Endothelial cell of umbilical vein (primary cell): Measurements from ENCODE around the gene SLC66A2. TPM values are rescaled to one million over a fixed set of nuclear protein-coding genes. Genes with fewer than 3 reads are reported as not detected.

Source experiments
- BruUV-seq: library from RNA; stranded (reverse); fragments of 400-500 nt; replicated peaks from 2 replicates; lab custom pipeline; 2021; lab: Mats Ljungman, UMichigan
- CTCF ChIA-PET: fragments of 300-600, 350-600 bp; sonication (Branson Sonifier 250); formaldehyde crosslinking; loops from one replicate; lab custom pipeline; 2021; ENCODE audit warnings: antibody characterized with exemption, inconsistent platforms; lab: Charles Lee
- POLR2A ChIA-PET: fragments of 300-600, 350-600 bp; sonication (Branson Sonifier 250); formaldehyde crosslinking; loops from one replicate; lab custom pipeline; 2021; ENCODE audit warnings: antibody characterized with exemption, inconsistent platforms; lab: Charles Lee
- DNase-seq: peaks from one replicate; pipeline ENCODE4 v3.0.0-alpha.2; 2011; ENCODE audit warnings: low read depth, low spot score
- FAIRE-seq: peaks from 2 replicates; lab custom pipeline; 2011; peaks lifted over from hg19 to GRCh38; lab: Jason Lieb, UNC
- H2AFZ ChIP-seq: 2 replicates; pipeline ENCODE4 v1.6.0; 2012; ENCODE audit warnings: low read depth, low read length, control low read depth, inconsistent platforms
- H3K27ac ChIP-seq: 2 replicates; pipeline ENCODE4 v1.5.1; 2011; ENCODE audit warnings: low read depth, mild to moderate bottlenecking, control low read depth, low read length, moderate library complexity; ENCODE audit not compliant: insufficient read depth
- H3K27me3 ChIP-seq, 2 experiments: 2 replicates each; pipeline versions ENCODE4 v1.6.0 to v1.6.1; 2011; ENCODE audit warnings: low read length in 2 of 2, mixed read lengths in 1 of 2; ENCODE audit not compliant: control insufficient read depth in 2 of 2, insufficient read depth in 2 of 2
- H3K36me3 ChIP-seq, 2 experiments: 2 replicates in 1 of 2; 3 replicates in 1 of 2; pipeline ENCODE4 v1.5.1; 2011; ENCODE audit warnings: low read length in 2 of 2, mild to moderate bottlenecking in 1 of 2, moderate library complexity in 1 of 2; ENCODE audit not compliant: control insufficient read depth in 2 of 2, insufficient read depth in 2 of 2; ENCODE audit errors: extremely low read depth in 1 of 2
- H3K4me1 ChIP-seq: 3 replicates; pipeline ENCODE4 v1.5.1; 2011; ENCODE audit warnings: mild to moderate bottlenecking, low read length; ENCODE audit not compliant: control insufficient read depth, insufficient read depth; ENCODE audit errors: extremely low read depth
- H3K4me2 ChIP-seq: 2 replicates; pipeline ENCODE4 v1.6.1; 2011; ENCODE audit warnings: low read length, control low read depth, mixed read lengths; ENCODE audit not compliant: insufficient read depth
- H3K4me3 ChIP-seq, 3 experiments: fragments of 200-600 bp in 1 of 3; sonication (generic), shearing (Covaris generic) in 1 of 3; replicated peaks in 1 of 3; 2 replicates each; pipeline ENCODE4 v1.5.1; 2011 to 2016; ENCODE audit warnings: control low read depth in 3 of 3, low read length in 3 of 3, mild to moderate bottlenecking in 2 of 3, inconsistent platforms in 1 of 3, low read depth in 1 of 3, moderate library complexity in 1 of 3; ENCODE audit not compliant: insufficient read depth in 1 of 3
- H3K79me2 ChIP-seq: 2 replicates; pipeline ENCODE4 v1.6.0; 2012; ENCODE audit warnings: low read length, inconsistent platforms; ENCODE audit not compliant: control insufficient read depth, insufficient read depth
- H3K9ac ChIP-seq: replicated peaks from 2 replicates; pipeline ENCODE3; 2011; ENCODE audit warnings: low read length, control low read depth; ENCODE audit not compliant: insufficient read depth; ENCODE audit errors: extremely low read depth
- H3K9me1 ChIP-seq: replicated peaks from 3 replicates; pipeline ENCODE4 v1.6.0; 2011; ENCODE audit warnings: mild to moderate bottlenecking, low read length; ENCODE audit not compliant: control insufficient read depth, insufficient read depth; ENCODE audit errors: extremely low read depth
- H3K9me3 ChIP-seq: replicated peaks from 2 replicates; pipeline ENCODE4 v1.5.1; 2012; ENCODE audit warnings: low read length, inconsistent platforms; ENCODE audit not compliant: control insufficient read depth, insufficient read depth
- H4K20me1 ChIP-seq: replicated peaks from 2 replicates; pipeline ENCODE3; 2011; ENCODE audit warnings: mild to moderate bottlenecking, low read length; ENCODE audit not compliant: control insufficient read depth, insufficient read depth; ENCODE audit errors: extremely low read depth
- CTCF ChIP-seq, 2 donors: IDR thresholded peaks; 1 replicate in 1 of 2; 2 replicates in 1 of 2; pipeline ENCODE4 v1.5.1; 2011; ENCODE audit warnings: low read length in 2 of 2, mild to moderate bottlenecking in 2 of 2, moderate library complexity in 2 of 2, control low read depth in 1 of 2, inconsistent platforms in 1 of 2, low read depth in 1 of 2; ENCODE audit not compliant: insufficient read depth in 1 of 2; ENCODE audit errors: extremely low read depth in 1 of 2
- EZH2 ChIP-seq: IDR thresholded peaks from 2 replicates; pipeline ENCODE4 v1.6.1; 2012; ENCODE audit warnings: borderline replicate concordance, low read depth, mild to moderate bottlenecking, moderate library complexity, low read length, inconsistent platforms; ENCODE audit not compliant: severe bottlenecking
- FOS ChIP-seq: IDR thresholded peaks from 2 replicates; pipeline ENCODE4 v1.6.1; 2011; ENCODE audit warnings: mild to moderate bottlenecking, low read length, moderate library complexity, borderline replicate concordance; ENCODE audit not compliant: insufficient read depth
- GATA2 ChIP-seq: IDR thresholded peaks from 2 replicates; pipeline ENCODE4 v1.7.0; 2011; ENCODE audit warnings: low read depth, mild to moderate bottlenecking, moderate library complexity, mixed read lengths, low read length; ENCODE audit not compliant: insufficient read length, insufficient read depth
- JUN ChIP-seq: IDR thresholded peaks from 2 replicates; pipeline ENCODE4 v1.6.1; 2011; ENCODE audit warnings: borderline replicate concordance, low read depth; ENCODE audit not compliant: insufficient read length, insufficient read depth
- MAX ChIP-seq: IDR thresholded peaks from 2 replicates; pipeline ENCODE4 v1.6.1; 2011; ENCODE audit not compliant: insufficient read depth, insufficient read length
- MYC ChIP-seq: IDR thresholded peaks from one replicate; pipeline ENCODE4 v1.6.1; 2011; ENCODE audit warnings: mild to moderate bottlenecking, low read depth, low read length
- POLR2A ChIP-seq: IDR thresholded peaks from 2 replicates; pipeline ENCODE4 v1.6.1; 2012; ENCODE audit warnings: low read depth, mild to moderate bottlenecking, control low read depth, low read length
- POLR2AphosphoS5 ChIP-seq: IDR thresholded peaks from 2 replicates; pipeline ENCODE4 v1.6.1; 2012; ENCODE audit warnings: low read depth, mild to moderate bottlenecking, control low read depth, low read length, moderate library complexity; ENCODE audit not compliant: insufficient read depth
- dilution Hi-C: fragments of 300-500 bp; cut with MboI; formaldehyde crosslinking; loops from one replicate; pipeline ENCODE4 v1.15.0; 2019; ENCODE audit warnings: low sequenced_read_pairs; ENCODE audit not compliant: extremely low pct_ligation_motif_present
- intact Hi-C: fragments of 100-400 bp; cut with micrococcal nuclease; formaldehyde crosslinking; loops from one replicate; pipeline ENCODE4 v1.10.0; 2022
- polyA plus RNA-seq, 4 experiments: library from polyadenylated mRNA; depleted of rRNA in 3 of 4; stranded (reverse) in 3 of 4; unstranded in 1 of 4; fragments of >200 nt; gene quantifications; 2 replicates each; pipeline versions ENCODE4 v1.2.1 to v1.2.3, GENCODE V29; 2011 to 2012; ENCODE audit warnings: missing spikeins in 1 of 4
- total RNA-seq: library from RNA; stranded (reverse); gene quantifications from 2 replicates; pipeline ENCODE4 v1.2.3, GENCODE V29; 2021

SLC66A2 gene
- total and polyA plus RNA-seq, 2 donors (not counting 3 experiments of a cell fraction or from before 2014, with no cell fraction given) = 32.5 to 37.1 TPM

- Histone ChIP-seq H2AFZ (no peak overlapping the region), H3K9ac (no peak overlapping the region), H3K9me1 (no peaks in the 10 kb centered on the region), H3K4me2 (no peak overlapping the region), H3K4me1 (no peaks in the 10 kb centered on the region), H3K27ac (no peak overlapping the region), H3K27me3 (no peaks in the 10 kb centered on the region), H3K4me3 (no peak overlapping the region), H3K9me3 (no peaks in the 10 kb centered on the region), H4K20me1 (no peaks in the 10 kb centered on the region), H3K79me2 (no peaks in the 10 kb centered on the region), H3K36me3 (no peaks in the 10 kb centered on the region)
- DNase-seq = no peak
- intact Hi-C loops (no loop called here), dilution Hi-C loops (no loop called here)
- no peak for FAIRE-seq
- CTCF ChIA-PET = no interaction called here
- no peak for TF ChIP-seq POLR2AphosphoS5
- TF ChIP-seq FOS = no peak
- no peak for TF ChIP-seq CTCF (IDR thresholded peaks at IDR 0.05; ENCODE audit: extremely low read depth in 1 of 2, insufficient read depth in 1 of 2, low read depth in 1 of 2, low read length in 2 of 2)
- TF ChIP-seq POLR2A = no peak
- no peak for TF ChIP-seq MYC
- TF ChIP-seq MAX = no peak
- no peak for TF ChIP-seq JUN
- TF ChIP-seq EZH2 = no peak
- TF ChIP-seq GATA2 = no peak
- POLR2A ChIA-PET = no interaction called here
- BruUV-seq = no TSS peak
Observed at GRCh38 chr18:79855147-79855933, 96.1 kb downstream of the SLC66A2 start.
